NCI-H1092 (cell line): Measurements from ENCODE around the gene OGDHL.
"Not testable (repeated sequence)": the region's sequence is repeated elsewhere in the genome, so short reads cannot be mapped to it uniquely, and the experiment has no call there.

Source experiments
- DNase-seq: peaks from one replicate; lab custom pipeline; 2025; lab: John Stamatoyannopoulos, UW

OGDHL gene

DNA sequence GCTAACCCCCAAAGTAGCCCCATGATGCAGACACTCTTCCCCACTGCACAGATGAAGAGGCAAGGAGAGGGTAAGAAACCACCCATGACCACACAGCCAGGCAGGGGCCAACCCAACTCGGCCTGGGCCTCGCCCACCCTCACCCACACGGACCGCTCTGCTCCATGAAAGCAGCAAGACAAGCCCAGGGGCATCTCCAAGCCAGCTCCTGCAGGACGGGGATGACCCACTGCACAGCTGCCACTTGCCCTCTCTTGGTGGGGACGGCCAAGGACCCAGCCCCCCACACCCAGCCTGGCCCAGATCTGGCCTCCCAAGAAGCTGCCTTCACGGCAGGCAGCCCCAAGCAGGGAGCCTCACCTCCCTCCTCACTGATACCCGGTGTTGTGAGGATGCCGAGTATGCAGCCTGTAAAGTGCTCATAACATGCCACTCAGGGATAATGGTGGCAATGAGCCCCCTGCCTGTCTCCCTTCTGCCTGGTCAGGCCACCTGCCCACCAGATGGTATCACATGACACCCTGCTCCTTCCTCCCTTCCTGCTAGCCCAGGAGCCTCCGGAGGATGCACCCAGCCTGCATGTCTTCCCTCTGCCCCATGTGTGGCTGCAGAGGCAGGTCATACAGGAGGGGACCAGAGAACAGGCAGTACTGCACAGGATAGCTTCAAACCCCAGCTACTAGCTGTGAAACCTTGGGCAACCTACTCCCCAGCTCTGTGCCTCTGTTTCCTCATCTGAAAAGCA lies 23.3 kb downstream of the OGDHL start:
- no peak for DNase-seq

GRCh38 chr10:49737474-49738201 lies 24.5 kb downstream of the OGDHL start:
- no peak for DNase-seq

DNA sequence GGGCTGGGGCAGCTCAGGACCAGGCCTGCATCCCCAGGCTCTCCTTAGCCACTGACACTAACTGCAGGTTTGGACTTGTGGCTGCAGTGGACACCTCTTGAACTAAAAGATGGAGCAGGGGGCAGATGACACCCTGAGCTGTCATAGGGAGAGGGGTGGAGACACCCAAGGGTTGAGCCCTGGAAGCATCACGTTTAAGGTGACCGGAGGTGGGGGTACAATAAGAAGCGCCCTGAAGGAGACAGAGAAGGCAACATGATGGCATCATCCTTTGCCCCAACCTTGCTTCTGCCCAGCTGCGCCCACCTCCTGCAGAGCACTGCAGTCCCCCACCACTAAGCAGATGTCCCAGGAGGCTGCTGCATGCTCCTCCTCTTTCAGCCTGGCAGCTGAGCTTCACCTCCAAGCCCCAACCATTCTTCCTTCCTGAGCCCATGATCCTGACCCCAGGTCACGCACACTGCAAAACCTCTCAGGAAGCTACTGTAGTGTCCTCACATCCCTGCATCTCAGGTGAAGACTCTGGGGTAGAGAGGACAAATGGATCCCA lies 25.5 kb downstream of the OGDHL start:
- DNase-seq = no peak

DNA sequence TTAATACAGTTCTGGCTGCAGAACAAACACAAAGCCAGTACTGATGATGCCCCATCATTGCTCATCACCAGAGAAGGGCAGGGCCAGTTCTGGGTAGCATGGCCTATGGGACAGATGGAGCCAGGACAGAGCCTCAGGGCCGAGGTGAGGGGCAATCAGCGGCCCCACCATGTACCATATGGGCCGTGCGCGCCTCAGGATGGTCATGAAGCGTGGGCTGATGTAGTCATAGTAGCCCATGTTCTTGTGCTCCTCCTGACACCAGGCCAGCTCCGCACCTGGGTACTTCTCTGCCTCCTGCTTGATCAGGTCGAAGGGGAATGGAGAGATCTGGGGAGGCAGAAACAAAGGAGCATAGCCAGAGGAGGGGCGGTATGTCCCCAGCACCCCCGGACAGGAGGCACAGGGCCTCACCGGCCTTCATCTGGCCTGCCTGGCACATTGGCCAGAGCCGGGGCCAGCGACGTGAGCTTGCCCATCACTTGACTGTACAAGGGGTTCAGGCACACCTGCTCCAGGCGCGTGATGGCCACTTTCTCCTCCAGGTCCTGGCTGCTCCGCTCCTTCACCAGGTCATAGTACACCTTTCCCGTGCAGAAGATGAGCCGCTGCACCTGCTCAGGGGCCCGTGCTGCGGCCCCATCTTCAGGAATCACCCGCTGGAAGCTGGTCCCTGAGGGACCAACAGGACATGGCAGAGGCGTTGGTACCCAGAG lies 26.1 kb downstream of the OGDHL start:
- DNase-seq = no peak

DNA sequence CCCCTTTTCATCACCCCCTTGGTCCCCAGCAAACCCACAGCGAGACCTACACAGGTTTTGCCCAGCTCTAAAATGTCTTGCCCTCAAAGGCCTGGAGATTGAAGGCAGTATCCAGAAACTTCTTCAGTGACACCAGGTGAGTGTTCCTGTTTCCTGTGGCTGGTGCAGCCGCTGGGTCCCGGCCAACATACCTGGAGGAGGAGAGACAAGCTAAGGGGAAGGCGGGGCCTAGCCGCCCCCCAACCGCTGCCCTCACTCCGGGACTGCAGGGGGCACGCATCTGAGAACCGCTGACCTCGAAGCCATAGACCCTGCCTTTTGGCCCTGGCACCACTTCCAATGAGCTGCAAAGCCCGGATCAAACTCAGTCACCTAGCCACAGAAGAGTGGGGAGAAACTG lies 27.0 kb downstream of the OGDHL start:
- DNase-seq = no peak

DNA sequence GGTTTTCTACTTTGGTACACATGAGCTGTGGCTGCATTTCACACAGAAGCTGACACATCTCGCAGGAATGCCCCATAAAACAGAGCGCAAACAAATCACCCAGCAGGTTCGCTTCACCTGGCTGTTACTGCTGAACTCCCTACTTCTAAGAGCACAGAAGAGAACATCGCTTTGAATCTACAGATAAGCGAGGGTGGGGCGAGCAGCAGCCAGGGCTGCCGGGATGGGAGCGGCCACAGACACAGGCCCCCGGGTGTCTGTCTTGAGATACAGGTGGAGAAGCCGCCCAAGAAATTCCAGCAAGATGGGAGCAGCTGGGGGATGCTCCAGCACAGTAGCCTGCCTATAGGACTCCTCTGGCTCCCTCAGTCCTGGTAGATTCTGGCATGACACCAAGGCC lies 27.4 kb downstream of the OGDHL start:
- DNase-seq = no peak

- DNase-seq = no peak
Observed at GRCh38 chr10:49733866-49734265, 28.3 kb downstream of the OGDHL start.

DNA sequence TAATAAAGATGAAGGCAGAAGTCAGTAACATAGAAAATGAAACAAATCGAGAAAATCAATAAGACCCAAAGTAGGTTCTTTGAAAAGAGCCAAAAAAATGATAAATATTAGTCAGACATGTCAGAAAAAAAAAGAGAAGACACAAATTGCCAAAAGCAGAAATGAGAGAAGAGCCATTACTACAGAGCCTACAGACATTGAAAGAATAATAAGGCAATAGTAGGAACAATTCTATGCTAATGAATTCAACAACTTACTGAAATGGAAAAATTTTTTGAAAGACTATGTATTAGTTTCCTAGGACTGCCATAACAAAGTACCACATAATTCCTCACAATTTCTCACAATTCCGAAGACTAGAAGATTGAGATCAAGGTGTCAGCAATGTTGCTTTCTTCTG lies 35.5 kb downstream of the OGDHL start:
- no peak for DNase-seq

GRCh38 chr10:49715157-49715556 lies 47.0 kb downstream of the OGDHL start:
- not testable (repeated sequence) for DNase-seq

GRCh38 chr10:49713266-49713665 lies 48.9 kb downstream of the OGDHL start:
- no peak for DNase-seq

DNA sequence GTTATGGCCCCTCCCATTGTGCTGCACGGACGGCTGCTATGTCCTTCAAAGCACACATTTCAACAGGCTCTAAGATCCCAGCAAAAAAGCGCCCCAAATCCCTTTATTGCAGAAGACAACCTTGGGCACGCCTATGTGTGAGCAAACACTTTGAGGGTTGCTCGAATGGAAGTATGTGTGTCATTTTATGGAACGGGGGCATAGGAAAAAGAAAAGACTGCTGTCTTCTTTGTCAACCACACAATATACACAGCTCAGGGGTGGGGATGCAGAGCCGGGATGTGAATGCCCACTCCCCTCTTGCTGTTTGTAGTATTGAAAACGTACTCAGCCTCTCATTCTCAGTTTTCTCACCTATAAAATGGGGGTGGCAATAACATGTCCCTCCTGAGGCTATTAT lies 50.6 kb downstream of the OGDHL start:
- DNase-seq = no peak

DNA sequence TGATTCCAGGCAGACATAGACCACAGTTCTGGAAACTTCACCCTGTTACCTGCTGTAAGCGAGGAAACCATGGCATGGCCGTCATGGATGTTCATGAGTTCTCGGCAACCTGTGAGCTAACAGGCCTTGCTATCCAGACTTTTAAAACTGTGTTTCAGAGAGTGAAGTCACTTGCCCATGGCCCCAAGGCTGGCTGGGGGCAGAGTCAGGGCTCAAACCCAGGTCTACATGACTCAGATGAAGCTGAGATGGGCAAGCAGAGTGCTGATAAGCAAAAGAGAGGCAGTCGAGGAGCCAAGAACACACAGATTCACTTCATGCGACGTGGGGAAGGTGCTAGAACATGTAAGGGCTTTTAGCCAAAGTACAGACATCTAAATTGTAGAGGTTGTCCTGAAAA lies 51.2 kb downstream of the OGDHL start:
- DNase-seq = no peak

DNA sequence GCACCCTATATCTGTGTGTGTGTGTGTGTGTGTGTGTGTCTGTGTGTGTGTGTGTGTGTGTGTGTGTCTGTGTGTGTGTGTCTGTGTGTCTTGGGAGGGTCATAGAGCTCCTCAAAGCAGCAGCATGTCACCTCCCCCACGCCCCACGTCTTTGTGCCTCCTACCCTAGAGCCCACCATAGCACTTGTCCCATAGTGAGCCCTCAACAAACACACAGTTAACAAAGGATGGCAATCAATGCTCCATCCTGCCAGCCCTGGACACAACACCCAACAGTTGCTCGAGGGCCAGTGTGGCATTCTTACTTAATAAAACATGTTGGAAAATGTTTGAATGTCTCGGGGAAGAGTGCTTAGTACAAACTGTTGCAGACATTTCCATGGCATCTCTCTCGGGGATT lies 52.2 kb downstream of the OGDHL start:
- DNase-seq = no peak

- DNase-seq = no peak
Observed at GRCh38 chr10:49707585-49707984, 54.5 kb downstream of the OGDHL start.

- DNase-seq = peak; percentile 71
Observed at GRCh38 chr10:49700997-49701396, 61.1 kb downstream of the OGDHL start.

DNA sequence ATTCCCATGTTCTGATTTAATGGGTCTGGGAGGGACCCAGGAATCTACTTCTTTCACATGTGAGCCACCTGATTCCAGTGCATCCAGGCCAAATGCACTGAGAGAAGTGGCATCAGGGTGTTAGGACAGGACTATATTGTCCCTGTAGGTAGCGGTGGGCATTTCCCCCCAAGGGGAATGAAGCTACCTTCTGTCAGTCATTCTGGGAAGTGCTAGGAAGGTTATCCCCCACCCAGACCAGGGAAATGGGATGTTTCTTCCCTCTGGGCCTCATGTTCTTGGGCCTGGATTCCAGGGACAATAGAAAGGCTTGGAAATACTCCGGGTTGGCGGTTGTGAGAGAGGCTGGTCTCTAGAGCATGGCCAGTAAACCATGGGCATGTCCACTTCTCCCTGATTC lies 61.9 kb downstream of the OGDHL start:
- no peak for DNase-seq

- DNase-seq = no peak
Observed at GRCh38 chr10:49698679-49699078, 63.4 kb downstream of the OGDHL start.

- DNase-seq = no peak
Observed at GRCh38 chr10:49696311-49696710, 65.8 kb downstream of the OGDHL start.

DNA sequence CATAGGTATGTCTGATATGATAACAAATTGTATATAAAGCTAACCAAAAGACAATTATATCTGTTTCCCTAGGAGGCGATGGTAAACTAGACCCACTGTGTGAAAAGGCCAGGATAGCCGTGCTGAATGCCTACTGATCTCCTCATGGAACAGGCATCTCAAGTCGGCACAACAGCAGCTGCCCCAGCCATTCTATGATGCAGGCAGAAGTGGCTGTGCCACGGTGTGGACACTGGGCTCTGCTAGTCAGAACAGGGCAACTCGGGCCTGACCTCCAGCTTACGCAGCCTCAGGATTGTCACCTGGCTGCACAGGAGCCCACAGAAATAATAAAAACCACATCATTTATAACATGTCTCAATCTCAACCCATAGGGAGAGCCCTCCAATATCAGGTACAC lies 67.7 kb downstream of the OGDHL start:
- DNase-seq = no peak

DNA sequence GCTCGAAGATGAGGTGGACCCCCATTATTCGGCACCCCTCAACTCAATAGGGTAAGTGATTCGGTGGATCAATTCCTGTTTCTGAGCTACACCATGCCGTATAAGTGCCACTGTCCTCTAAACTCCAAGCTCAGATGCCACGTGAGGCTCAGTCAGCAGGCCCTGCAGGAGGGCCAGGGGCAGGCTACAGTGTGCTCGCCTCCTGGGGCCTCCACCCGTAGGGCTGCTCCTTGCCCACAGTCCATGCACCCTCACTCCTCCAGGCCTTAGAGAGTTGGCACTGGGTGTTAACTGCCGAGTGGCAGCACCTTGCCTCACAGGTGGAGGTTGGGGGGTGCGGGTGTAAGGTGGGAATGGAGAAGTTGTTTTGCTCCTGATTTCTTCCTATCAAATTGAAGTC lies 70.5 kb downstream of the OGDHL start:
- DNase-seq = no peak

DNA sequence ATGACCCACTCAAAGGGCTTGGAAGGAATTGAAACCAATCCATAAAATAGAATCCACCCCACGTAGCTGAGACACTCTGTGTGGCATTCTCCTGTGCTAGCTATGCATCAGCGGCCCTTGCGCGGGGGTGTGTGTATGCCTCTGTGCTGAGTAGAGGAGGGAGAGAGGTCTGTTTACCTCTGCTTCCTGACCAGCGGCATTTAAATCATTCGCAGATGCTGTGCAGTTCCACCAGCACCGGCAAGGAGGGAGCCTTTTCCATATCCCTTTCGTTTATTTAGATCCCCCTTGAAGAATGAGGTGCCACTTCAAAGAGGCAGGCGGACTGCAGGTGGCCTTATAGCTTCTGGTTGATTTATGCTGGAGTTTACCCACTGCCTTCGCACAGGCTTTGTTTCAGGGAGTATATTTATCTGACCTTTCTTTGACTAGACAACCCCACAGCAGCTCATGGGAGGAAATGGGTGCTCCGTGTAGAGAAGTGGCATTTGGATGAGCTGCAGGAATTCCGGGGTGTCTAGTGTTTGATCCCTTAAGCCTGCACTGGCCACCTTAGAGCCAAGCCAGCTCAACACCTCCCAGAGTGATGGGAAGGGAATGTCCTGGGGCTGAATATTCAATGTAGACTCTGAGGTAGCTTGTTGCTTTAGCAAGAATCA lies 71.3 kb downstream of the OGDHL start:
- no peak for DNase-seq

DNA sequence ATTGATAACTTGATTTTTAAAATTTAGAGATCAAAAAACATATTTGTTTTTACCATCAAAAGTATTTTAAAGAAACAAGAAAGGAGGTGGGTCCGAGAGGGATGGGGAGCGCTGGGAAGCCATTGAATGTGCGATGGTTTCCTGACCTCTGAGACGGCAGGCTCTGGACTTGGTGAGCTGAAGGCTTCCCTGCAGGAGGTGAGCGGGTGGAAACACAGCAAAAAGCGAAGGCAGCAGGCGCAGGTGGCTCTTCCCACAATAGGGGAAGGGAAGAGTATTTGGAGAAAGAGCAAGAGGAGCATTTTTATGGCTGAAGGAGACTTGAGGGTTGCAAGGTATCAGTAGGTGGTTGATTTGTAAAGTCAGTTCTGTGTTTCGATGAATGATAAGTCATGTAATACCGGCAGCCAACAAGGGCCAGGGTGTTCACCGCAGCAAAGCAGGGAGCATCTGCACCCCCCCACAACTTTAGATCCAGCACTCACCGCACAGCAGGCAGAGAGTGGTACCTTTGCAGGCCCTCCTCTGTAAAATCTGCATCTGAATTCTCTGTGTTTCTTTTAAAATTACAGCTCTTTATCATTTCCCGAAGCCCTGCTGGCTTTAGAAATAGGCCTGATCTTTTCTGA lies 72.1 kb downstream of the OGDHL start:
- no peak for DNase-seq
